Measurements from ENCODE around the gene GP1BA. TPM values are rescaled to one million over a fixed set of nuclear protein-coding genes. Genes with fewer than 3 reads are reported as not detected.

GP1BA gene
- total RNA-seq, 1 donor from 2014 or later = not detected

GRCh38 chr17:4978726-4979125, 46.6 kb downstream of the GP1BA start:
- DNase-seq = no peak

- peak; percentile 77 for DNase-seq
Observed at GRCh38 chr17:4980644-4981216, 48.7 kb downstream of the GP1BA start.

GRCh38 chr17:4982305-4982704, 50.2 kb downstream of the GP1BA start:
- DNase-seq = no peak

Other genes starting within 250 kb of the GP1BA start
- gene PELP1, start 228.1 kb upstream of the GP1BA start, total RNA-seq = 33.5 and 64.0 TPM in 2 replicates
- gene ARRB2, start 221.6 kb upstream of the GP1BA start, total RNA-seq = 6.6 and 9.6 TPM in 2 replicates
- 12.1 TPM in 2 replicates for gene MED11, start 200.8 kb upstream of the GP1BA start, total RNA-seq
- 0.05 TPM in 1 of 2 replicates, not detected in the other for gene ZMYND15, start 192.4 kb upstream of the GP1BA start, total RNA-seq
- gene CXCL16, start 192.3 kb upstream of the GP1BA start, total RNA-seq = 1.5 and 2.2 TPM in 2 replicates
- not detected in 2 replicates for gene TM4SF5, start 160.4 kb upstream of the GP1BA start, total RNA-seq
- gene VMO1, start 145.9 kb upstream of the GP1BA start, total RNA-seq = 0.51 TPM in 1 of 2 replicates, not detected in the other
- gene GLTPD2, start 143.3 kb upstream of the GP1BA start, total RNA-seq = not detected in 2 replicates
- 157 and 202 TPM in 2 replicates for gene PSMB6, start 136.1 kb upstream of the GP1BA start, total RNA-seq
- 35.1 and 47.2 TPM in 2 replicates for gene PLD2, start 125.1 kb upstream of the GP1BA start, total RNA-seq
- gene MINK1, start 98.9 kb upstream of the GP1BA start, total RNA-seq = 44.9 and 58.2 TPM in 2 replicates
- gene C17orf107, start 32.7 kb upstream of the GP1BA start, total RNA-seq = 0.68 and 1.1 TPM in 2 replicates
- 0.85 and 3.6 TPM in 2 replicates for gene CHRNE, start 29.2 kb upstream of the GP1BA start, total RNA-seq
- gene SLC25A11, start 7.8 kb downstream of the GP1BA start, total RNA-seq = 59.2 and 67.8 TPM in 2 replicates
- 13.6 and 23.7 TPM in 2 replicates for gene RNF167, start 8.0 kb downstream of the GP1BA start, total RNA-seq
- 298 and 729 TPM in 2 replicates for gene PFN1, start 16.3 kb downstream of the GP1BA start, total RNA-seq
- 3.3 and 7.0 TPM in 2 replicates for gene ENO3, start 18.8 kb downstream of the GP1BA start, total RNA-seq
- 57.5 and 64.1 TPM in 2 replicates for gene SPAG7, start 35.5 kb downstream of the GP1BA start, total RNA-seq
- 4.9 and 11.4 TPM in 2 replicates for gene CAMTA2, start 55.4 kb downstream of the GP1BA start, total RNA-seq
- gene INCA1, start 65.2 kb downstream of the GP1BA start, total RNA-seq = 0.33 and 0.34 TPM in 2 replicates
- gene KIF1C, start 65.7 kb downstream of the GP1BA start, total RNA-seq = 105 and 189 TPM in 2 replicates
- gene SLC52A1, start 103.1 kb downstream of the GP1BA start, total RNA-seq = 0.17 and 0.47 TPM in 2 replicates
- 1.9 and 2.0 TPM in 2 replicates for gene ZFP3, start 146.2 kb downstream of the GP1BA start, total RNA-seq
- 6.2 and 6.3 TPM in 2 replicates for gene ZNF232, start 179.6 kb downstream of the GP1BA start, total RNA-seq
- 0.05 TPM in 1 of 2 replicates, not detected in the other for gene USP6, start 183.8 kb downstream of the GP1BA start, total RNA-seq

All from dermis blood vessel endothelial cell (primary cell).